Stimulated activated CD4-positive, alpha-beta T cell treated with anti-CD3 and anti-CD28 coated beads, Interleukin-4, amount 100 ng/mL, for 4 hours (primary cell): Measurements from ENCODE around the gene ZNF780B.
A peak's percentile ranks its signal among the peaks of the same experiment; 100 is the strongest.

Experiments used
- DNase-seq, 2 experiments: peaks; one replicate each; pipeline ENCODE4 v3.0.0-alpha.2; 2020

Gene ZNF780B

GRCh38 chr19:40035996-40036395, 20.0 kb downstream of the ZNF780B start:
- DNase-seq, result no peak

- no peak for DNase-seq
These were observed 22.0 kb downstream of the ZNF780B start for GRCh38 chr19:40033989-40034560.

GRCh38 chr19:40026597-40026970, 29.4 kb downstream of the ZNF780B start:
- DNase-seq, result no peak

- DNase-seq, result no peak
These were observed 30.0 kb downstream of the ZNF780B start for GRCh38 chr19:40025938-40026596.

- no peak for DNase-seq
These were observed 32.1 kb downstream of the ZNF780B start for GRCh38 chr19:40023969-40024368.

- DNase-seq, result no peak
These were observed 42.0 kb downstream of the ZNF780B start for GRCh38 chr19:40013991-40014390.

GRCh38 chr19:40009674-40010073, 46.4 kb downstream of the ZNF780B start:
- no peak for DNase-seq

GRCh38 chr19:40006273-40006691, 49.7 kb downstream of the ZNF780B start:
- no peak for DNase-seq

GRCh38 chr19:40005691-40006272, 50.2 kb downstream of the ZNF780B start:
- no peak for DNase-seq

- no peak for DNase-seq
These were observed 57.5 kb downstream of the ZNF780B start for GRCh38 chr19:39998501-39998900.

GRCh38 chr19:39997638-39998216, 58.3 kb downstream of the ZNF780B start:
- no peak for DNase-seq

GRCh38 chr19:39996811-39997637, 59.0 kb downstream of the ZNF780B start, which contains the start of gene ZNF546:
TSS of gene ZNF546 (plus strand) at chr19:39997060. CDS start at chr19:39998327, 1,267 bp downstream.
- peak; percentile 83 to 92 for DNase-seq

GRCh38 chr19:39996218-39996810, 59.7 kb downstream of the ZNF780B start:
- no peak for DNase-seq

GRCh38 chr19:39995794-39996193, 60.2 kb downstream of the ZNF780B start:
- no peak for DNase-seq

GRCh38 chr19:39994361-39994760, 61.7 kb downstream of the ZNF780B start:
- DNase-seq, result no peak

GRCh38 chr19:39993605-39994004, 62.4 kb downstream of the ZNF780B start:
- no peak for DNase-seq

GRCh38 chr19:39987596-39987995, 68.4 kb downstream of the ZNF780B start:
- DNase-seq, result no peak

- DNase-seq, result no peak
These were observed 68.9 kb downstream of the ZNF780B start for GRCh38 chr19:39987167-39987566.

GRCh38 chr19:39986643-39987042, 69.4 kb downstream of the ZNF780B start:
- no peak for DNase-seq

- DNase-seq, result no peak
These were observed 72.2 kb downstream of the ZNF780B start for GRCh38 chr19:39983695-39984300.

- no peak for DNase-seq
These were observed 73.1 kb downstream of the ZNF780B start for GRCh38 chr19:39982883-39983282.
